Activated naive CD8-positive, alpha-beta T cell treated with anti-CD3 and anti-CD28 coated beads, Interleukin-2, amount 50 U/mL, for 24 hours (primary cell): ENCODE data around the gene PTGER1.

Experiments
- ATAC-seq: fragments of 150-1000 bp; cut with Tn5 transposase; one replicate; pipeline ENCODE4 v1.10.0; 2021
- DNase-seq: peaks from one replicate; pipeline ENCODE4 v3.0.0; 2021
- H3K27ac Mint-ChIP-seq: one replicate; pipeline ENCODE4 v1.8.0; 2021; ENCODE audit warnings: mild to moderate bottlenecking, mixed read lengths
- H3K27me3 Mint-ChIP-seq: one replicate; pipeline ENCODE4 v1.8.0; 2021; ENCODE audit warnings: mixed read lengths
- H3K36me3 Mint-ChIP-seq: one replicate; pipeline ENCODE4 v1.8.0; 2021; ENCODE audit warnings: low read depth, mixed read lengths
- H3K4me1 Mint-ChIP-seq: one replicate; pipeline ENCODE4 v1.8.0; 2021; ENCODE audit warnings: mixed read lengths
- H3K4me3 Mint-ChIP-seq: one replicate; pipeline ENCODE4 v1.8.0; 2021; ENCODE audit warnings: mild to moderate bottlenecking, moderate library complexity, mixed read lengths
- H3K9me3 Mint-ChIP-seq: one replicate; pipeline ENCODE4 v1.8.0; 2021; ENCODE audit warnings: mixed read lengths

The PTGER1 gene

DNA sequence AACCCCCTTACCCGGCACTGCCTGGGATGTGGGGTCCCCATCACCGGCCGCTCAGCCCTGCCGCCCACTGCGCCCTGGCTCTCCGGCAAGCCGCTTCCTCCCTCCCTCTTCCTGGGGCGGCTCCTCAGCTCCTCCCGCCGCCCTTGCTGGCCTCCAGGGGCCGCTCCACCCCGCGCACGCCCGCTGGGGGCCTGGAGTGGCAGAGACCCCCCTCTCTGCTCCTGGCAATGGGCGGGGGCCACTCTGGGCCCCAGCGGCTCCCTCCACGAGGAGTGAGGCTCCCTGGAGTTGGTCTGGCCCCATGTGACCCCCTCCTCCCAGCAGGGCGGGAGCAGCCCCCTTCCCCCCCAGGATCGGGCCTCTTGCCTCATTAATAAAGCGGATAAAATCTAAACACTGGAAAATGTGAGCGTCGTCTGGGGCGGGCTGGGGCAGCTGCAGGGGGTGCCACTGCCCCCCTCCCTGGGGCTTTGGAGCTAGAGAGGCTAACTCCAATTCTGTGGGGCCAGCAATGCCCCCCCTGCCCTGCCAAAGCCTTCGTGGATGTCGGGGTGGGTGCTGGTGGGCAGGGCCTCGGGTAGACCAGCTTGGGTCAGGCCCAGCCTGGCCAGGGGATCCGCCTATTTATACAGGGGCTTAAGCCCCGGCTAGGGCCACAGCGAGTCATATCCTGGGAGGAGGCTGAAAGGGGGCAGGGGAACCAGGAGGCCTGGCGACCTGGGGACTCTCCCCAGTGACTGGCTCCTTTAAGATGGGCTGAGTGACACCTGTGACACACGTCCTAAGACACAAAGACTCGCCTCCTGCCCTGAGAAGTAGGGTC is at the start of gene PTGER1:
TSS of gene PTGER1 (minus strand) at position 104 of the 823 bp plus-strand sequence. CDS start 1,034 bp downstream, outside the sequence.
- Mint-ChIP-seq H3K36me3 (peaks cover 2% of the 10 kb centered on the region), H3K4me1 (peaks cover 33% of the 10 kb centered on the region), H3K27me3 (peaks cover 18% of the 10 kb centered on the region), H3K4me3 (peak within 1 kb of the TSS; percentile 36), H3K27ac (no peak within 1 kb of the TSS), H3K9me3 (no peaks in the 10 kb centered on the region)
- ATAC-seq (peak; percentile 72), DNase-seq (peak; percentile 61)

GRCh38 chr19:14520543-14520942 is 45.4 kb upstream of the PTGER1 start:
- H3K9me3 Mint-ChIP-seq, result no peaks in the 10 kb centered on the region
- peaks cover 22% of the 10 kb centered on the region for H3K36me3 Mint-ChIP-seq
- H3K27me3 Mint-ChIP-seq, result no peaks in the 10 kb centered on the region
- H3K4me3 Mint-ChIP-seq, result no peak overlapping the region
- ATAC-seq (no peak), DNase-seq (no peak)
- H3K4me1 Mint-ChIP-seq, result peaks cover 59% of the 10 kb centered on the region
- peak overlapping the region; percentile 97 for H3K27ac Mint-ChIP-seq

GRCh38 chr19:14519860-14520407 is 44.8 kb upstream of the PTGER1 start:
- Mint-ChIP-seq H3K27ac (peak overlapping the region; percentile 97), H3K27me3 (no peaks in the 10 kb centered on the region), H3K4me3 (peak overlapping the region; percentile 86), H3K36me3 (peaks cover 28% of the 10 kb centered on the region), H3K9me3 (no peaks in the 10 kb centered on the region), H3K4me1 (peaks cover 65% of the 10 kb centered on the region)
- no peak for DNase-seq
- peak; percentile 8 for ATAC-seq

DNA sequence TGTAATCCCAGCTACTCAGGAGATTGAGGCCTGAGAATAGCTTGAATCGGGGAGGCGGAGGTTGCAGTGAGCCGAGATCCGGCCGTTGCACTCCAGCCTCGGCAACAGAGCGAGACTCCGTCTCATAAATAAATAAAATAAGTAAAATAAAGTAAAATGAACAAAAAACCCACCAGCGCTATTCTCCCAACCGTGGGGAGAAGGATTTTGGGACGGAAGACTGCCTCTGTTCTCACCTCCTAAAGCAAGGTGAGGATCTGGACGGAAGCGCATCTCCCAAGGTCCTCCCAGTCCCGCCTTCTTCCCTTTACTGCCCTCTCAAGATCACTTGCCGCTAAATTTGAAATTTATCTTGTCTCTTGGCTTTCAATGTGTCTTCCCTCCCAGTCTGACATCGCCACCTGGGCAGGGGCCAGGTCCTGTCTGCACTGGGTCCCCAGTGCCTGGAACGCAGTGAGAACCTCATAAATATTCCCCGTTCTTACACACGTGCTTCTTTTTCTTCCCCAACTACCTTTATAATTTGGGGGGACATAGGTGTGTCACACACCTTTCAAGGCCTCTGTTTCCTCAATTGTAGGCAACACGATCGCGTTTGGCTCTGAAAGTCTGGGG is 44.2 kb upstream of the PTGER1 start:
- H3K27me3 Mint-ChIP-seq, result no peaks in the 10 kb centered on the region
- H3K4me3 Mint-ChIP-seq, result peak overlapping the region; percentile 86
- peaks cover 70% of the 10 kb centered on the region for H3K4me1 Mint-ChIP-seq
- H3K36me3 Mint-ChIP-seq, result peaks cover 33% of the 10 kb centered on the region
- ATAC-seq (no peak), DNase-seq (no peak)
- H3K9me3 Mint-ChIP-seq, result no peaks in the 10 kb centered on the region
- peak overlapping the region; percentile 97 for H3K27ac Mint-ChIP-seq

GRCh38 chr19:14517840-14518505 is 42.8 kb upstream of the PTGER1 start, which contains the start of gene DNAJB1:
DNAJB1 (minus strand) TSS chr19:14518397; CDS start chr19:14518349, 48 bp downstream.
- Mint-ChIP-seq H3K36me3 (peaks cover 40% of the 10 kb centered on the region), H3K27me3 (no peaks in the 10 kb centered on the region), H3K4me1 (peaks cover 65% of the 10 kb centered on the region), H3K4me3 (peak within 1 kb of the TSS; percentile 86), H3K27ac (peak within 1 kb of the TSS; percentile 97), H3K9me3 (no peaks in the 10 kb centered on the region)
- ATAC-seq (peak; percentile 58), DNase-seq (peak; percentile 76)

DNA sequence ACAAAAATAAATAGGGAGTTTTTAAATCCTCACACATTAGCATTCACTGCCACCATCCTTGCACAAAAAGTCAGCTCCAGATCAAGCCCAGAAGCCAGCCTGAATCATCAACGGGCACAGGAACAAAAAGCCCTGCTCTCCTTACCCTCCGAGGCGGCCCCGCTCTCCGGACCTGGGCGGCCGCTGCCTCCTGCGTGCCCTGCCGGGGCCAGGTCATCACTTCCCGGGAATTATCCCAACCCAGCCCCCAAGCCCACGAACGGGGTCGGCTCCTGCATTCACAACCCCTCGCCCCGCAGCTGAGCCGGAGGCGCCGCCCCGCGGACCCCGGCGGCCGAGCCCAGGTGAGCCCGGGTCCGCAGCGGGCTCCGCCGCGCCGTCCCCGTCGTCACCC is 42.3 kb upstream of the PTGER1 start:
- peaks cover 60% of the 10 kb centered on the region for H3K4me1 Mint-ChIP-seq
- H3K4me3 Mint-ChIP-seq, result peak overlapping the region; percentile 86
- peaks cover 40% of the 10 kb centered on the region for H3K36me3 Mint-ChIP-seq
- DNase-seq (no peak), ATAC-seq (no peak)
- peak overlapping the region; percentile 92 for H3K27ac Mint-ChIP-seq
- H3K9me3 Mint-ChIP-seq, result no peaks in the 10 kb centered on the region
- no peaks in the 10 kb centered on the region for H3K27me3 Mint-ChIP-seq

- H3K27me3 Mint-ChIP-seq, result no peaks in the 10 kb centered on the region
- ATAC-seq, result no peak
- H3K4me1 Mint-ChIP-seq, result peaks cover 54% of the 10 kb centered on the region
- H3K4me3 Mint-ChIP-seq, result peak overlapping the region; percentile 86
- H3K27ac Mint-ChIP-seq, result peak overlapping the region; percentile 92
- no peaks in the 10 kb centered on the region for H3K9me3 Mint-ChIP-seq
- H3K36me3 Mint-ChIP-seq, result peaks cover 40% of the 10 kb centered on the region
- DNase-seq, result no peak
Observed at GRCh38 chr19:14516746-14517438, 41.7 kb upstream of the PTGER1 start.

DNA sequence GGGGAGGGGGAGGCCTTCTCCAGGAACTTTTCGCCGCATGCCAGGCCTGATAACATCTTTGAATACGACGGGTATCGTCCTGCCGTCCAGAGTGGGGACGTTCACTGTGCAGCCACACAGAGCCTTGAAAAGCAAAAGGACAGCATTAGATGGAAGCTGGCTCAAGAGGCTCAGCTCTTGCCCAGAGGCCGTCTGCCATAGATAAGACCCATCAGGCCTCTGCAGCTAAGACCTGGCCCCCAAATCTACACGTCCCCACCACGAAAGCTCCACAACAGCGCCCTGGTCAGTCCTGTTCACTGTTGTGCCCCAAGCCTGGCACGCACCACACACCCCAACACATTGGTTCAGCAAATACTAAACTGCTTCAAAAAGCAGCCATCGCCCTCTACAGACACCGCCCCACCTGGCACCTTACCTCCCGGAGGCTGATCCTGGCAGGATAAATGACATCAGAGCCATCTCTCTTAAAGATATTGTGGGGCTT is 40.9 kb upstream of the PTGER1 start:
- Mint-ChIP-seq H3K4me3 (peak overlapping the region; percentile 86), H3K27ac (peak overlapping the region; percentile 92), H3K4me1 (peaks cover 52% of the 10 kb centered on the region), H3K36me3 (peaks cover 40% of the 10 kb centered on the region), H3K9me3 (no peaks in the 10 kb centered on the region), H3K27me3 (no peaks in the 10 kb centered on the region)
- no peak for DNase-seq
- ATAC-seq, result no peak

DNA sequence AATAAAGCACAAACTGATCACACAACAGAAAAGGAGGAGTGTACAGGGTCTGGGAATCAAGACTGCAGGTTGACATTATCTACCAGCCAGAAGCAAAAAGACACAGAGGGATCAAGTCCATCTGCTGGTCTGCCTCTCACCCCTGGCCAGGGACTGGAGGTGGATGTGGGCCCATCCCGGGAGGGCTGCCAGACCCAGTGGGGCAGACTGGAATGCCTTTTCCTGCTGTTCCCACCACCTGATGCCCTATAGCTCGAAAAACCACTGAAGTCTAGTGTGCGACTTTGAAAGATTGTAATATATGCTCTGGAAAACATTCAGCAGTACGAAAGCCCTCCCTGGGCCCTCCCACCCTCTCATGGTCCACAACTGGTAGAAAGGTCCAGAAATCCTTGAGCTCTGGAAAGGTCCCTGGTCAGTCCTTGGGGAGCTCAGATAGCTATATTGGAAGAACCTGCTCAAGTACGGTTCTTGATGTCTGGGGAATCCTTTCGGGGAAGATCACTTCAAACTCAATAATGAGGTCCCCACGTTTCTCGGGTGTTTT is 40.4 kb upstream of the PTGER1 start:
- H3K9me3 Mint-ChIP-seq, result no peaks in the 10 kb centered on the region
- ATAC-seq (no peak), DNase-seq (no peak)
- H3K36me3 Mint-ChIP-seq, result peaks cover 40% of the 10 kb centered on the region
- H3K27me3 Mint-ChIP-seq, result no peaks in the 10 kb centered on the region
- H3K27ac Mint-ChIP-seq, result peak overlapping the region; percentile 92
- H3K4me3 Mint-ChIP-seq, result peak overlapping the region; percentile 86
- peaks cover 57% of the 10 kb centered on the region for H3K4me1 Mint-ChIP-seq

DNA sequence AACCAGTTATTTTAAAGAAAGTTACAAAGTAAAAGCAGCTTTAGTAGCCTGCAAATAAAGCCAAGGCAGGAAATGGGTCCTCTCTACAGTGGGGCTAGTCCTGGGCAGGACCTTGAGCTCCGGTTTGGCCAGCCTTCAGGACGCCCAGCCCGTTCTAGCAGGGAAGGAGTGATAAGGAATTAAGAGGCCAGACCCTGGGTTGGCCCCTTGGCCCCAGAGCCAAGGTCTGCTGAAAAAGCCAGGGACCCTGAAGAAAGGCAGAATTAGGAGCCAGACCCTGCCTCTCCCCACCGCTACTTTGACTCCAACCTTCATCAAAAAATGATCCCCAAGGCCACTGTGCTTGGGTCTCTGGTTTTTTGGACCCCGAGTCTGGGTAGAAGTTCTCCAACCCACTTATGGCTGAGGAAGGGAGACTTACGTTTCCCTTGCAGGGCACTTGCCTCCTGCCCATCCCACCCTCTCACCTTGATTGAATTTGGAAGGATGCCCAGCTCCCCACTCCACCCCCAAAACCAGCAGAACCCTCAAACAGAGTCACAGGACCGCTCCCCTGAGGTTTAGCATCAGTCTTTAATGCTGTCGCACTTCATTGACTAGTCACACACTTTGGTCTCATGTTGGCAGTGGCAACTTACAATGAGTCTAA is 39.2 kb upstream of the PTGER1 start:
- H3K27ac Mint-ChIP-seq, result peak overlapping the region; percentile 40
- ATAC-seq, result no peak
- DNase-seq, result no peak
- H3K36me3 Mint-ChIP-seq, result peaks cover 40% of the 10 kb centered on the region
- peak overlapping the region; percentile 86 for H3K4me3 Mint-ChIP-seq
- H3K9me3 Mint-ChIP-seq, result no peaks in the 10 kb centered on the region
- H3K4me1 Mint-ChIP-seq, result peaks cover 52% of the 10 kb centered on the region
- H3K27me3 Mint-ChIP-seq, result no peaks in the 10 kb centered on the region

GRCh38 chr19:14512406-14512961 is 37.3 kb upstream of the PTGER1 start:
- no peak for DNase-seq
- Mint-ChIP-seq H3K4me3 (no peak overlapping the region), H3K36me3 (peaks cover 37% of the 10 kb centered on the region), H3K27ac (no peak overlapping the region), H3K9me3 (no peaks in the 10 kb centered on the region), H3K27me3 (no peaks in the 10 kb centered on the region), H3K4me1 (peaks cover 52% of the 10 kb centered on the region)
- no peak for ATAC-seq

DNA sequence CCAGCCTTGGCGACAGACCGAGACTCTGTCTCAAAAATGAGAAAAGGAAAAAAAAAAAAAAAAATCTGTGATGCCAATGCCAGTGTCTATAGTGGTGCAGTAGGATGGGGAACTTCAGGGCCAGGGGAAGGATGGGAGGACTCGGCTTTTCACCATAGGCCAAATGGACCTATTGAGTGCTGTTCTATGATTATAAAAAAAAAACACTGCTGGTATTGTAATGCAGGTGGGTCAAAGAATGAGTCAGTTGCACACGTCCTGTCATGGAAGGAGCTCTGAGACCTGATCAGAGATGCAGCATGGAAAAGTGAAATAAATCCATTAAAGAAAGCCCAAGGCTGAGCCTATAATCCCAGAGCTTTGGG is 36.1 kb upstream of the PTGER1 start:
- peak overlapping the region; percentile 22 for H3K27ac Mint-ChIP-seq

More for the DNA sequence above, 36.1 kb upstream of the PTGER1 start:
- ATAC-seq (no peak), DNase-seq (no peak)
- H3K36me3 Mint-ChIP-seq, result peaks cover 25% of the 10 kb centered on the region
- H3K9me3 Mint-ChIP-seq, result no peaks in the 10 kb centered on the region
- H3K27me3 Mint-ChIP-seq, result no peaks in the 10 kb centered on the region
- peaks cover 59% of the 10 kb centered on the region for H3K4me1 Mint-ChIP-seq
- H3K4me3 Mint-ChIP-seq, result no peak overlapping the region
